GM23248 (cell line): ENCODE results near the gene SIRT7. TPM values are rescaled to one million over a fixed set of nuclear protein-coding genes. Genes with fewer than 3 reads are reported as not detected.
A peak's percentile ranks its signal among the peaks of the same experiment; 100 is the strongest.

Experiments
- DNase-seq: peaks from one replicate; pipeline ENCODE4 v3.0.0-alpha.2; 2015
- H2AFZ ChIP-seq: fragments of 200-600 bp; sonication (generic); 2 replicates; pipeline ENCODE4 v1.6.1; 2016; ENCODE audit warnings: antibody characterized with exemption
- H3F3A ChIP-seq: fragments of 200-600 bp; sonication (generic); 2 replicates; pipeline ENCODE4 v1.6.1; 2016; ENCODE audit warnings: mild to moderate bottlenecking, antibody characterized with exemption, mixed run types; ENCODE audit not compliant: insufficient read depth
- H3K27ac ChIP-seq: fragments of 200-600 bp; sonication (generic); 2 replicates; pipeline ENCODE4 v1.5.1; 2016; ENCODE audit warnings: mild to moderate bottlenecking
- H3K27me3 ChIP-seq: fragments of 200-600 bp; sonication (generic); replicated peaks from 2 replicates; pipeline ENCODE4 v1.6.1; 2016; ENCODE audit warnings: mild to moderate bottlenecking; ENCODE audit not compliant: insufficient read depth
- H3K36me3 ChIP-seq: fragments of 200-600 bp; sonication (generic); 2 replicates; pipeline ENCODE4 v1.6.1; 2016; ENCODE audit warnings: low read depth, mild to moderate bottlenecking
- H3K4me1 ChIP-seq: fragments of 200-600 bp; sonication (generic); 2 replicates; pipeline ENCODE4 v1.6.1; 2016; ENCODE audit warnings: mild to moderate bottlenecking; ENCODE audit not compliant: insufficient read depth
- H3K4me2 ChIP-seq: fragments of 200-600 bp; sonication (generic); one replicate; pipeline ENCODE4 v1.6.1; 2016; ENCODE audit warnings: mild to moderate bottlenecking; ENCODE audit not compliant: unreplicated experiment
- H3K4me3 ChIP-seq: fragments of 200-600 bp; sonication (generic); 2 replicates; pipeline ENCODE4 v1.5.1; 2016; ENCODE audit warnings: mild to moderate bottlenecking
- H3K79me2 ChIP-seq: fragments of 200-600 bp; sonication (generic); 2 replicates; pipeline ENCODE4 v1.6.1; 2016; ENCODE audit warnings: mild to moderate bottlenecking; ENCODE audit not compliant: insufficient read depth
- H3K9ac ChIP-seq: fragments of 200-600 bp; sonication (generic); 2 replicates; pipeline ENCODE4 v1.6.1; 2016; ENCODE audit warnings: mild to moderate bottlenecking
- H3K9me2 ChIP-seq: fragments of 200-600 bp; sonication (generic); 2 replicates; pipeline ENCODE4 v1.6.1; 2016; ENCODE audit warnings: mixed run types, mild to moderate bottlenecking, moderate library complexity; ENCODE audit not compliant: insufficient read depth
- H3K9me3 ChIP-seq: fragments of 200-600 bp; sonication (generic); one replicate; pipeline ENCODE4 v1.6.1; 2017; ENCODE audit warnings: low read depth
- H4K20me1 ChIP-seq: fragments of 200-600 bp; sonication (generic); 2 replicates; pipeline ENCODE4 v1.6.0; 2016; ENCODE audit not compliant: insufficient read depth
- EZH2 ChIP-seq: fragments of 200-600 bp; sonication (generic); IDR thresholded peaks from 2 replicates; pipeline ENCODE4 v1.6.1; 2018; ENCODE audit warnings: antibody characterized with exemption, mild to moderate bottlenecking; ENCODE audit not compliant: insufficient read depth, poor library complexity, severe bottlenecking
- EZH2phosphoT487 ChIP-seq: fragments of 200-600 bp; sonication (generic); IDR thresholded peaks from 2 replicates; pipeline ENCODE4 v1.6.1; 2018; ENCODE audit warnings: antibody characterized with exemption, moderate library complexity, mild to moderate bottlenecking, low read depth; ENCODE audit not compliant: insufficient read depth
- WGBS, 2 experiments: methylation state at CpG; one replicate each; pipeline ENCODE4 v1.1.6; 2015 to 2017; ENCODE audit warnings: low lambda C conversion rate in 2 of 2, low coverage in 1 of 2; ENCODE audit errors: missing lambda C conversion rate in 2 of 2; 5-methylcytosine and 5-hydroxymethylcytosine counted together
- in situ Hi-C: fragments of 300-500 bp; cut with MboI; formaldehyde crosslinking; loops from 2 replicates; pipeline ENCODE4 v1.15.0; 2020
- polyA plus RNA-seq: library from polyadenylated mRNA; unstranded; fragments of >200 nt; fragmentation: Nextera tagmentation; extraction: Ambion mirVana; gene quantifications from 2 replicates; pipeline ENCODE4 v1.2.1, GENCODE V29; 2016
- total RNA-seq: library from RNA; depleted of rRNA; stranded (reverse); fragments of >200 nt; shearing (Covaris generic); gene quantifications from 2 replicates; pipeline ENCODE4 v1.2.3, GENCODE V29; 2014

The SIRT7 gene
- total and polyA plus RNA-seq, 2 experiments from 2014 or later, result 11.4 to 13.1 TPM

GRCh38 chr17:81901167-81902022 is 16.6 kb downstream of the SIRT7 start:
- Histone ChIP-seq H3K9ac (peak overlapping the region; percentile 36; the same call in 1 of the 2 replicates), H3K9me3 (no peaks in the 10 kb centered on the region), H2AFZ (0 out of 2 replicates have a peak overlapping the region, but pooled peaks have one; percentile 54), H3F3A (peaks cover 34% of the 10 kb centered on the region), H4K20me1 (no peaks in the 10 kb centered on the region), H3K27ac (no peak overlapping the region), H3K9me2 (no peaks in the 10 kb centered on the region), H3K4me2 (no peak overlapping the region), H3K27me3 (no peaks in the 10 kb centered on the region), H3K4me3 (peak overlapping the region; percentile 62), H3K4me1 (peaks cover 20% of the 10 kb centered on the region), H3K79me2 (0 out of 2 replicates have a peak, but pooled peaks cover under 1% of the 10 kb centered on the region), H3K36me3 (no peaks in the 10 kb centered on the region)
- TF ChIP-seq EZH2phosphoT487 (no peak), EZH2 (no peak)
- no peak for DNase-seq
- in situ Hi-C loops, result no loop called here
- WGBS, 2 experiments, result 46% methylated on average over 19 to 20 of the region's 21 CpGs

DNA sequence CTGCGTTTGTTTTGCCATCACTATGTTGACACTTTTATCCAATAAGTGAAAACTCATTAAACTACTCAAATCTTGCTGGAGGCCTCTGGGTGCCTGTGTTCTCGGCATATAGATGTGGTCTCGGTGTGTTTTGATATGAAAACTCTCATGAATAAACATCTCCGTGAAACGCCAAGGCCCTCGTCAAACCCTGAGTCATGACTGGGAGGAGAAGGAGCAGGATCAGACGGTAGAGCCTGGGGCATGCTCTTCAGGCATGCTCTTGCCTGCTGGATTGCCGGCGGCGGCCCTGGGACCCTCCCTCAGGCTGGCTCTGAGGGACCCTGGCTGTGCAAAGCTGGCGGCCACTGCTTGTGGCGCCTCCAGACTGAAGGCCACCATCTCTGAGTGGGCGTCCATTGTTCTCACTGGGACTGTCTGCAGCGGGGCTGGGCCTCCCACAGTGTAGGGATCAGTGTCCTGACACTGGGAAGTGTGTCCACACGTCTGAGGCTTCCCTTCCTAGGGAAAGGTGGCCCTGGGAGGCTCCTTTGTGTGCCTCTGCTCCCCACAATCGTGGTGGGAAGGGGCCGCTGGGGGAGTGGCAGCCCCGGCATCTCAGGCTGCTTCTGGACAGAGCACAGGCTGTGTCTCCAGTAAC is 17.7 kb downstream of the SIRT7 start:
- Histone ChIP-seq H3K4me3 (no peak overlapping the region), H3K27ac (no peak overlapping the region), H3K9me3 (no peaks in the 10 kb centered on the region), H3K9me2 (no peaks in the 10 kb centered on the region), H4K20me1 (no peaks in the 10 kb centered on the region), H2AFZ (no peak overlapping the region), H3K79me2 (peaks cover 5% of the 10 kb centered on the region; the same call in 1 of the 2 replicates), H3K4me1 (peaks cover 20% of the 10 kb centered on the region), H3K9ac (no peak overlapping the region), H3K36me3 (peaks cover 4% of the 10 kb centered on the region; the same call in 1 of the 2 replicates), H3K4me2 (no peak overlapping the region), H3F3A (peaks cover 45% of the 10 kb centered on the region), H3K27me3 (no peaks in the 10 kb centered on the region)
- 79 to 83% methylated on average over 18 of the region's 18 CpGs for WGBS, 2 experiments
- in situ Hi-C loops, result no loop called here
- no peak for DNase-seq
- TF ChIP-seq EZH2phosphoT487 (no peak), EZH2 (no peak)

- Histone ChIP-seq H3K36me3 (peaks cover 4% of the 10 kb centered on the region; the same call in 1 of the 2 replicates), H3K27ac (peak overlapping the region; percentile 96), H3K9me2 (no peaks in the 10 kb centered on the region)
Measured at GRCh38 chr17:81899514-81900166, 18.3 kb downstream of the SIRT7 start.

GRCh38 chr17:81898885-81899284 is 19.1 kb downstream of the SIRT7 start:
- peak overlapping the region; percentile 47 for H3K4me2 ChIP-seq
- H3K4me3 ChIP-seq, result no peak overlapping the region
- no peak for DNase-seq
- H3K4me1 ChIP-seq, result peaks cover 20% of the 10 kb centered on the region
- H3K9me3 ChIP-seq, result no peaks in the 10 kb centered on the region
- 88 to 89% methylated on average over 8 to 9 of the region's 9 CpGs for WGBS, 2 experiments
- in situ Hi-C loops, result no loop called here
- no peaks in the 10 kb centered on the region for H4K20me1 ChIP-seq
- H2AFZ ChIP-seq, result no peak overlapping the region
- peak overlapping the region; percentile 70 for H3K9ac ChIP-seq
- H3K36me3 ChIP-seq, result peaks cover 4% of the 10 kb centered on the region; the same call in 1 of the 2 replicates
- no peaks in the 10 kb centered on the region for H3K9me2 ChIP-seq
- peaks cover 13% of the 10 kb centered on the region for H3K79me2 ChIP-seq
- H3F3A ChIP-seq, result peaks cover 47% of the 10 kb centered on the region
- no peak for TF ChIP-seq EZH2phosphoT487
- no peak for TF ChIP-seq EZH2
- peak overlapping the region; percentile 96 for H3K27ac ChIP-seq
- H3K27me3 ChIP-seq, result no peaks in the 10 kb centered on the region

More at GRCh38 chr17:81899514-81900166, 18.3 kb downstream of the SIRT7 start:
- in situ Hi-C loops, result no loop called here
- no peak overlapping the region for H2AFZ ChIP-seq
- no peak for DNase-seq
- peak overlapping the region; percentile 70; the same call in 1 of the 2 replicates for H3K9ac ChIP-seq
- H3K4me3 ChIP-seq, result no peak overlapping the region
- TF ChIP-seq EZH2 (no peak), EZH2phosphoT487 (no peak)
- H4K20me1 ChIP-seq, result no peaks in the 10 kb centered on the region
- no peaks in the 10 kb centered on the region for H3K27me3 ChIP-seq
- no peak overlapping the region for H3K4me2 ChIP-seq
- peaks cover 7% of the 10 kb centered on the region; the same call in 1 of the 2 replicates for H3K79me2 ChIP-seq
- H3F3A ChIP-seq, result peaks cover 47% of the 10 kb centered on the region
- WGBS, 2 experiments, result 94 to 95% methylated on average over 20 to 22 of the region's 22 CpGs
- H3K9me3 ChIP-seq, result no peaks in the 10 kb centered on the region
- H3K4me1 ChIP-seq, result peaks cover 20% of the 10 kb centered on the region
